ENCODE data around the gene ICE2. TPM values are rescaled to one million over a fixed set of nuclear protein-coding genes. Genes with fewer than 3 reads are reported as not detected.

Gene ICE2
- total RNA-seq, 2 experiments from 2014 or later = 74.1 to 74.5 TPM

DNA sequence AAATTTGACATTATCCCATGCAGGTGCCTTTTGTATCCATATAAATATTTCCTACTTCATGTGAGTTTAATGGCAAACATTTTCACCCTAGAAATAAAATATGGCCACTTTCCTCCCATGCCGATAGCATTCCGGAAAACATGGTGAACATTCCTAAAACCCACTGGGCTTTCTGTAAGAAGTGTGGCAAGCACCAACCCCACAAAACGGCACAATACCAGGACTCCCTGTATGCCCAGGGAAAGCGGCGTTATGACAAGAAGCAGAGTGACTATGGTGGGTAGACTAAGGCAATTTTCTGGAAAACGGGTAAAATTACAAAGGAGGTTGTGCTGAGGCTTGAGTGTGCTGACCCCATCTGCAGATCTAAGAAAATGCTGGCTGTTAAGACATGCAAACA, 88.7 kb downstream of the ICE2 start:
- TF ChIP-seq, protein P1, sequence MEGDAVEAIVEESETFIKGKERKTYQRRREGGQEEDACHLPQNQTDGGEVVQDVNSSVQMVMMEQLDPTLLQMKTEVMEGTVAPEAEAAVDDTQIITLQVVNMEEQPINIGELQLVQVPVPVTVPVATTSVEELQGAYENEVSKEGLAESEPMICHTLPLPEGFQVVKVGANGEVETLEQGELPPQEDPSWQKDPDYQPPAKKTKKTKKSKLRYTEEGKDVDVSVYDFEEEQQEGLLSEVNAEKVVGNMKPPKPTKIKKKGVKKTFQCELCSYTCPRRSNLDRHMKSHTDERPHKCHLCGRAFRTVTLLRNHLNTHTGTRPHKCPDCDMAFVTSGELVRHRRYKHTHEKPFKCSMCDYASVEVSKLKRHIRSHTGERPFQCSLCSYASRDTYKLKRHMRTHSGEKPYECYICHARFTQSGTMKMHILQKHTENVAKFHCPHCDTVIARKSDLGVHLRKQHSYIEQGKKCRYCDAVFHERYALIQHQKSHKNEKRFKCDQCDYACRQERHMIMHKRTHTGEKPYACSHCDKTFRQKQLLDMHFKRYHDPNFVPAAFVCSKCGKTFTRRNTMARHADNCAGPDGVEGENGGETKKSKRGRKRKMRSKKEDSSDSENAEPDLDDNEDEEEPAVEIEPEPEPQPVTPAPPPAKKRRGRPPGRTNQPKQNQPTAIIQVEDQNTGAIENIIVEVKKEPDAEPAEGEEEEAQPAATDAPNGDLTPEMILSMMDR (IDR thresholded peaks at IDR 0.05) = no peak
- Mint-ChIP-seq H3K27ac (no peak overlapping the region), H3K9me3 (no peaks in the 10 kb centered on the region), H3K4me1 (ENCODE audit: low read depth) (peaks cover 42% of the 10 kb centered on the region), H3K4me3 (no peak overlapping the region), H3K27me3 (peaks cover 6% of the 10 kb centered on the region), H3K36me3 (ENCODE audit: low read depth) (peaks cover 10% of the 10 kb centered on the region)
- ChIA-PET POLR2A (interaction anchor here (1.5 kb wide), 1 partner anchor 30 kb away, joined by 4 read pairs; no protein-coding TSS in a partner anchor), CTCF (interaction anchor here (1.3 kb wide), 1 partner anchor 130 kb away, joined by 3 read pairs; no protein-coding TSS in a partner anchor)
- DNase-seq = no peak
- ATAC-seq = no peak
- intact Hi-C loops (cut with micrococcal nuclease) = no loop called here

GRCh38 chr15:60389261-60390077, 89.5 kb downstream of the ICE2 start:
- DNase-seq = peak; percentile 49
- TF ChIP-seq, protein P1 (IDR thresholded peaks at IDR 0.05) = no peak
- H3K27me3 Mint-ChIP-seq = peaks cover 4% of the 10 kb centered on the region
- ATAC-seq = peak; percentile 90
- ChIA-PET CTCF (no interaction called here), POLR2A (interaction anchor here (1.5 kb wide), 1 partner anchor 29 kb away, joined by 4 read pairs; no protein-coding TSS in a partner anchor)
- peaks cover 5% of the 10 kb centered on the region for H3K36me3 Mint-ChIP-seq (ENCODE audit: low read depth)
- H3K9me3 Mint-ChIP-seq = no peaks in the 10 kb centered on the region
- peaks cover 42% of the 10 kb centered on the region for H3K4me1 Mint-ChIP-seq (ENCODE audit: low read depth)
- intact Hi-C loops (cut with micrococcal nuclease) = no loop called here
- H3K27ac Mint-ChIP-seq = peak overlapping the region; percentile 5
- H3K4me3 Mint-ChIP-seq = peak overlapping the region; percentile 2

- TF ChIP-seq, protein P1 (IDR thresholded peaks at IDR 0.05) = no peak
- DNase-seq (no peak), ATAC-seq (no peak)
- Mint-ChIP-seq H3K4me3 (no peak overlapping the region), H3K27me3 (peaks cover 4% of the 10 kb centered on the region), H3K36me3 (ENCODE audit: low read depth) (peaks cover 4% of the 10 kb centered on the region), H3K4me1 (ENCODE audit: low read depth) (peaks cover 28% of the 10 kb centered on the region), H3K27ac (no peak overlapping the region), H3K9me3 (no peaks in the 10 kb centered on the region)
- CTCF ChIA-PET = interaction anchor here (1.1 kb wide), 1 partner anchor 133 kb away, joined by 3 read pairs; no protein-coding TSS in a partner anchor
- POLR2A ChIA-PET = no interaction called here
- intact Hi-C loops (cut with micrococcal nuclease) = no loop called here
Observed at GRCh38 chr15:60387321-60387720, 91.6 kb downstream of the ICE2 start.

GRCh38 chr15:60386615-60387014, 92.3 kb downstream of the ICE2 start:
- H3K27me3 Mint-ChIP-seq = peaks cover 4% of the 10 kb centered on the region
- POLR2A ChIA-PET = no interaction called here
- CTCF ChIA-PET = interaction anchor here (1.1 to 1.3 kb wide), 2 partner anchors 58 to 134 kb away, joined by 3 to 4 read pairs; no protein-coding TSS in a partner anchor
- DNase-seq = no peak
- peaks cover 4% of the 10 kb centered on the region for H3K36me3 Mint-ChIP-seq (ENCODE audit: low read depth)
- intact Hi-C loops (cut with micrococcal nuclease) = no loop called here
- H3K4me3 Mint-ChIP-seq = no peak overlapping the region
- H3K4me1 Mint-ChIP-seq (ENCODE audit: low read depth) = peaks cover 28% of the 10 kb centered on the region
- TF ChIP-seq, protein P1 (IDR thresholded peaks at IDR 0.05) = no peak
- H3K9me3 Mint-ChIP-seq = no peaks in the 10 kb centered on the region
- H3K27ac Mint-ChIP-seq = no peak overlapping the region
- no peak for ATAC-seq
